HG03045 (cell line): ENCODE data around the gene EVI5L.
"Not testable (repeated sequence)": the region's sequence is repeated elsewhere in the genome, so short reads cannot be mapped to it uniquely, and the experiment has no call there.

Source experiments
- ATAC-seq: cut with Tn5 transposase; IDR thresholded peaks from one replicate; pipeline ENCODE4 v1.9.1; 2021; ENCODE audit warnings: mild to moderate bottlenecking, moderate library complexity; ENCODE audit not compliant: unreplicated experiment

EVI5L gene

DNA sequence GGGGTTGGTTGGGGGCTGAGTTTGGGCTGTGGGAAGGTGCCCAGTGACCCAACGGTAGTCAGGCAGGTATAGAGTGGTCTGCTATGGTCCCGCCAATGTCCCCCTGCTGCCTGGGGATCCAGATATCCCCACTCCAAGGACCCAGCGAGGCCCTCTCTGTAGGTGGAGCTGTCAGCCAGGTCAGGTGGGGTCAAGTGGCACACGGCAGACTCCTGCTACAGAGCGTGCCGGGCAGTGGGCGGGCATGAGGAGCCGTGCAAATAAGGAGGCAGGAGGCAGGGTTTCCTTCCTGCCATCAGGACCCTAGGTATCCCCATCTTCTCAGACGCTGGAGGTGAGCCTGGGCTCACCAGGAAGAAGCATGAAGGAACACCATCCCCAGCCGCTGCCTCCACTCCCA is 14.9 kb downstream of the EVI5L start:
- ATAC-seq = no peak

DNA sequence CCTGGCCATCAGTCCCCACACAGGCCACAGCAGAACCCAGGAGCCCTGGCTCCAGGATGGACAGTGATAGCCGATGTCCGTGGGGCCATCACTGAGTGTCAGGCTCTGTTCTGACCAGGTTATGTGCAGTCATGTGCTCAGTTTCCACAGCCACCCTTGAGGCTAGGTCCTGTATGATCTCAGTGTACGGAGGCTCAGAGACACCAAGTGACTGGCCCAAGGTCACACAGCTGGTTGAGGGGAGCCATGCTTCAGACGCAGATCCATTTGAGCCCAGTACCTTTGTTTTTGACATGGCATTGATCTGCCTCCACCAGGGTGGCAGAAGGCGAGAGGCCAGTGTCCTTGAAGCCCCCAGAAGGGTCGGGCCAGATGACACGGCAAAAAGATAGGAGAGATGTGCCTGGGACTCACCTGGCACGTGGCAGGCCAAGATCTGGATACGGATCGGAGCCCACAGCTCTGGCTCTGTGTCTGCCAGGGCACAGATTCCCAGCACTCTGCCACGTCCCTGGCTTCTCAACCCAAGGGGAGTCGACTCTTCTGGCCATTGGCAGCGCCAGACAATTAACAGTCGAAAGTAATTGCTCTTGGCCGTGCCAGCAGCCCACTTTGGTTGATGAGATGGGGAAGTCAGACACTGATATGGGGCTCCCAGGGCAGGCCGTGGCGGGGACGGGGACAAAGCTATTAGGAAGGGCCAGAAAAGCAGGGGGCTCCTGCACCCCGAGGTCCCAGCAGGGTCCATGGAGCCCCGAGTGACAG is 15.6 kb downstream of the EVI5L start:
- ATAC-seq = no peak

DNA sequence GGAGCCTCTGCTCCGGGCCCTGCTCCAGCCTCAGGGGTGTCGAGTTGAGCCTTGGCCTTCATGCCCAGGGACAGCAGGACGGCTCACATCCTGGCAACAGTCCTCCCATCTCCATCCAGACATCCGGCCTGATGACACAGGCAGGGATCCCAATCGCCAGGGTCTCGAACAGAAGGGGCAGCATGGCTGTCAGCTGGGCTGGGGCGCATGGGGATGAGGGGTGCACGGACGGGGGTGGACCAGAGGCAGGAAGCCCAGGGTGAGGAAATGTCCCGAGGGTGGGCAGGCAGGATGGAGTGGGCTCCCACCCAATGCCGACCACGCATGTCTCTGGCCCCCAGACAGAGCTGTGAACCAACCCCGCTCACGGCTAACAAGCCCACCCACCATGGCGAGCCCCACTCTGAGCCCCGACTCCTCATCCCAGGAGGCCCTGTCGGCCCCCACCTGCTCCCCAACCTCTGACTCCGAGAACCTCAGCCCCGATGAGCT is 16.2 kb downstream of the EVI5L start:
- ATAC-seq = no peak

DNA sequence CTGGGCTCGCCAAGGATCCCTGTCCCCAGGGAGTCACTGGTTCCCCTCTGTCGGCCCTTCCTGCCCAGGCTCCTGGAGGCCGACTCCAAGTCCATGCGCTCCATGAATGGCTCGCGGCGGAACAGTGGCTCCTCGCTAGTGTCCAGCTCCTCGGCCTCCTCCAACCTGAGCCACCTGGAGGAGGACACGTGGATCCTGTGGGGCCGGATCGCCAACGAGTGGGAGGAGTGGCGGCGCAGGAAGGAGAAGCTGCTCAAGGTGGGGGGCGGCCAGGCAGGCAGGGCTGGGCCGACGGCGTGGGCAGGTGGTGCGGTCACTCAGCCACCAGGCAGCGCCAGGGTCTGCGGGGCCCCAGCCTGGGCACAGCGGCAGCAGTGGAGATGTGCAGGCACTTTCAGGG is 17.6 kb downstream of the EVI5L start:
- ATAC-seq = no peak

DNA sequence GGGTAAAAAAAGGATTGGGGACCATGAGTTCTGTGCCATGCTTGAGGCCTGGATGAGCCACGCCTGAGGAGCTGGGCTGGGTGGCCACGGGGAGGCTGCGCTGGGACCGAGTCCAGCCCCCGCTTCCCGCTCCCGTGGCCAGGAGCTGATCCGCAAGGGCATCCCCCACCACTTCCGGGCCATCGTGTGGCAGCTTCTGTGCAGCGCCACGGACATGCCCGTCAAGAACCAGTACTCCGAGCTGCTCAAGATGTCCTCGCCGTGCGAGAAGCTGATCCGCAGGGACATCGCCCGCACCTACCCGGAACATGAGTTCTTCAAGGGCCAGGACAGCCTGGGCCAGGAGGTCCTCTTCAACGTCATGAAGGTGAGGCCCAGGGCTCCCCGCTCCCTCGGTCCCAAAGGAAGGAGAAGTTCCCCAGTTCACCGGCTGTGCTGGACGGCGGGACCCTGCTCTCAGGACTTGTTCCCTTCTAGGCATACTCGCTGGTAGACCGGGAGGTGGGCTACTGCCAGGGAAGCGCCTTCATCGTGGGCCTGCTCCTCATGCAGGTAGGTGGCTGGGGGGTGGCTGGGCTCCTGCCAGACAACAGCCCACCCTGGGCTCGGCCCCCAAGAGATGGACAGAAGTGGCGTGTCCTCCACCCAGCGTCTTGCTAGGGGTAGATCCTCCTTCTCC is 18.9 kb downstream of the EVI5L start:
- ATAC-seq = no peak

DNA sequence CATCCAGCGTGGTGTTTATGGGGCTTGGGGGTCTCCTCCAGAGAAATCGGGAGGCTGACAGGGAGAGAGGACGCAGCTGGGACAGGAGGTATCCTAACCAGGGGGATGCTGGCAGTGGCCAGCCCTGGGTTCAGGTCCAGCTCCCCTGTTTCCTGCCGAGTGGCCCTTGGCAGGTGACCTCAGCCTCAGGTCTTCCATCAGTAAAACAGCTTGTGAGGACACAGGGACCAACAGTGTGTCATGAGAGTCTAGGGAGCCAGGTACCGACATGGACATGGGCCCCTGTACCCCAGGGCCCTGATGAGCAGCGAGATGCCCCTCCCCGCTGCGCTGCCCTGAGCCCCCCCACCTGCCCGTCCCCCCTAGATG is 19.6 kb downstream of the EVI5L start:
- no peak for ATAC-seq

DNA sequence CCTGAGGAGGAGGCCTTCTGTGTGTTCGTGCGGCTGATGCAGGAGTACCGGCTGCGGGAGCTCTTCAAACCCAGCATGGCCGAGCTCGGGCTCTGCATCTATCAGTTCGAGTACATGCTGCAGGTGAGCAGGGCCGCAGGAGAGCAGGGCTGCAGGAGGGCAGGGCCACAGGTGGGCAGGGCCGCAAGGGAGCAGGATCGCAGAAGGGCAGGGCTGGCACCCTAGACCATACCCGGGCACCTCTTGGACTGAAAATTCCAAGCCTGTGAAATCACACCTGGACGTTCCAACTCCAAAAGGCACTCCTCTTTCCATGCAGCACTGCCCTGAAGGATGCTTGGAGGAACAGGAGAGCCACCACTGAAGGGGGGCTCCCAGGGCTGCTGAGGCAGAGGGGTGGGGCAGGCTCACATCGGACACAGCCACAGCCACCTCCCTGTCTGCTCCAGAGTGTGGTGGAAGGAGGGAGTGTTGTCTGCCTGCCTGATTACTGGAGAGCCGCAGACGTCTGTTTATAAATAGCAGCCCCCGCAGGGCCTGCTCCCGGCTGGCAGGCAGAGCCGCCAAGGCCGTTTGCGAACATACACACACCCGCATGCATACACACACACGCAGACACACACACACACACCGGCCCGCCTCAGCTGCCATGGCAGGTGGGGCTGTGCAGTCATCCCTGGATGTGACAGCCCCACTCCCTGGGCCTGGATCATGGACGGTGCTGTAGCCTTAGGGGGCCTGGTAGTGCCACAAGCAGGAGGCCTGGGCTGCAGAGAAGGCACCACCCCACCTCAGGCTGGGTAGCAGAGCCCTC is 20.2 kb downstream of the EVI5L start:
- ATAC-seq = no peak

DNA sequence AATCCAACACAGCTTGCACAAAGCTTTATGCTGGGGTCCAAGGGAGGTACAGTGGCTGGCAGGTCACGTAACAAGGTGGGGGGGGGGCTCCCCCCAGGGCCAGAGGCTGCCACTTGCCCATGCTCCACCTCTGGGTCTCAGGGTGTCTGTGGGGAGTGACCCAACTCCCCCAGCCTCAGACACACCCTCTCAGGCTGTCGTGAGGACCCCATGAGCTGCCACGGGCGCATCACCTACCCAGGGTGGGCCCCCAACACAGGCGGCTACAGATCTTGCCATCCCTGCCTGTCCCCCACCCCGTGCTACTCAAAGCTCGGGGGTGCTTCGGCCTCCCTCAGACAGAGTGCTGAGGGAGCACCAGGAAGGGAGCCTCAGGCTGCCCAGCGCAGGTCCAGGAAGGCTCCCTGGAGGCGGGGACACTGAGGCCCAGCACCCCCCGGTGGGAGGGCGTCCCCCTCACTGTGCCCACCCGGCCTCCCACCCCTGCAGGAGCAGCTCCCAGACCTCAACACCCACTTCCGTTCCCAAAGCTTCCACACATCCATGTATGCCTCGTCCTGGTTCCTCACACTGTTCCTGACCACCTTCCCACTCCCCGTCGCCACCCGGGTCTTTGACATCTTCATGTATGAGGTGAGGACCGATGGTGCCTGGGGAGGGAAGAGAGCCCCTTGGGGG is 21.1 kb downstream of the EVI5L start:
- ATAC-seq = no peak

DNA sequence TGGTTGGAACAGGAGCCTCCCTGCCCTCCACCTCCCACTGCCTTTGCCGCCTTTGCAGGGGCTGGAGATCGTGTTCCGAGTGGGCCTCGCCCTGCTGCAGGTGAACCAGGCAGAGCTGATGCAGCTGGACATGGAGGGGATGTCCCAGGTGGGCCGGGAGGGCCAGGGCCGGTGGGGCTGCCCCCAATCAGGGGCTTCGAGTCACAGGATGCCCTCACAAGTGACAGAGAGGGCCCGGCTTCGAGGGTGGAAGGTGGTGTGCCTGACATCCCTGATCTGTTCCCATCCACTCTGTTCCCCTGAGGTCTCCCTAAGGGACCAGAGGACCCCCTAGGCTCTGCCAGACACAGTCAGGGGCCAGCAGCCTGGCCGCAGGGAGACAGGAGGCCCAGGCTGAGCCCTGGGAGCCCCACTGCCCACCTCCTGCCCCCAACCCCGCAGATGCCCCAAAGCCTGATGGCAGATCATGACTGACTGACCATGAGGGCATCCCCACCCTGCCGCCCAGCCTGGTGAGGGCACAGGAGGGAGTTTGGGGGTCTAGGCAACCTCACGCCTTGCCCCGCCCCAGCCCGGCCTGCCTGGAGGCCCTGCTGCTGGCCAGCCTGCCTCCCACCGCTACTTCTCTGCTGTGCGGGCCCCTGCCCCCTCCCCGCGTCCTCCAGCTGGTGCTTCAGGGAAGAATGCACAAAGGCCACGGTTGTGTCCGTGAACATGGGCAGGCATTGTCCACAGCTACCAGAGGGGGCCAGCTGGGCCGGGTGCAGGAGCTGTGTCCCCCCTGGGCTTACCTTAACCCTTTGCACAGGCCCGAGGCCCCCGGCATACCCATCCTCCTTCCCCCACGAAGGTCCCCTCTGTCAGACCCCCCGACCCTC is 21.8 kb downstream of the EVI5L start:
- no peak for ATAC-seq

DNA sequence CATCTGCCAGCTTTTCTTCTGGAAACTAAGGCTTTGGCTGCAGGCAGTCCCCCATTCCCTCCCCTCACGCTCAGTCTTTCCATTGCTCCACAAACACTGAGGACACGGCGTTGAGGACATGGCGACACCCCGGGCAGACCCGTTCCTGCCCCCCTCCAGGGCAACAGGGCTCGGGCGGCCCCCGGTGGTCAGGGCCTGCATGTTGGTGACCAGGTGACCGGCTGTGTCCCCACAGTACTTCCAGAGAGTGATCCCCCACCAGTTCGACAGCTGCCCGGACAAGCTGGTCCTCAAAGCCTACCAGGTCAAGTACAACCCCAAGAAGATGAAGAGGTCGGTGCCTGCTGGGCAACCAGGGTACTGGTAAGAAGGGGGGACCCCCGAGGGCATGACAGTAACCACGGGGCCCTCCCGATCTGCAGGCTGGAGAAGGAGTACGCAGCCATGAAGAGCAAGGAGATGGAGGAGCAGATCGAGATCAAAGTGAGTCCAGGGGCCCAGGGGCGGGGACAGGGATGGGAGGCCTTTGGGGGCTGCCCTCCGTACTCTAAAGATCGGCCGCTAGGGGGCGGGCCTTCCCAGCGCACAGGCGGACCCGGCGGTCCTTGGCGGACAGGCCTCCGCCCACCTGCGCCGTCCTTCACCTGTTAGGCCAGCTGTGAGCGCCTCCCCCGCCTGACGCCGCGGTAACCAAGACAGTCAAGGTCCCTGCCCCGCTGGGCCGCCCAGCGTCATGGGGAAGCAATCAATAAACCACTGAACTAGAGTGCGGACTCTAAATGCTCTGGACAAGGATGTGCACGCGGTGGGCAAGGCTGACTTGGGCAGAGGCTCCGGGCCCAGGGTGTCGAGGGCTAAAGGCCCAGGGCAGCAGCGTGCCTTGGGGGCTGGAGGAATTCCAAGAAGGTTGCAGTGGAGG is 23.1 kb downstream of the EVI5L start:
- no peak for ATAC-seq

DNA sequence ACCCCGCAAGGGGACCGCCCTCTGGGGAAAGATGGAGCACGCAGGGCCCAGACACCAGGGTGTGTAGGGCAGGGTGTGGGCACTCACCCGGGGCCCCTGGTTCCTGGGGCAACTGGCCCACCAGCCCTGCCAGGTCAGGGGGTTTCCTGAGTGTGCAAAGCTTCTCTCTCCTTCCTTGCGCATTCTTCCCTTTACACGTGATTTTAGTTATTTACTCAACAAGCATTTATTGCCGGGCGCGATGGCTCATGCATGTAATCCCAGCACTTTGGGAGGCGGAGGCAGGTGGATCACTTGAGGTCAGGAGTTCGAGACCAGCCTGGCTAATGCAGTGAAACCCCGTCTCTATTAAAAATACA is 23.7 kb downstream of the EVI5L start:
- no peak for ATAC-seq

DNA sequence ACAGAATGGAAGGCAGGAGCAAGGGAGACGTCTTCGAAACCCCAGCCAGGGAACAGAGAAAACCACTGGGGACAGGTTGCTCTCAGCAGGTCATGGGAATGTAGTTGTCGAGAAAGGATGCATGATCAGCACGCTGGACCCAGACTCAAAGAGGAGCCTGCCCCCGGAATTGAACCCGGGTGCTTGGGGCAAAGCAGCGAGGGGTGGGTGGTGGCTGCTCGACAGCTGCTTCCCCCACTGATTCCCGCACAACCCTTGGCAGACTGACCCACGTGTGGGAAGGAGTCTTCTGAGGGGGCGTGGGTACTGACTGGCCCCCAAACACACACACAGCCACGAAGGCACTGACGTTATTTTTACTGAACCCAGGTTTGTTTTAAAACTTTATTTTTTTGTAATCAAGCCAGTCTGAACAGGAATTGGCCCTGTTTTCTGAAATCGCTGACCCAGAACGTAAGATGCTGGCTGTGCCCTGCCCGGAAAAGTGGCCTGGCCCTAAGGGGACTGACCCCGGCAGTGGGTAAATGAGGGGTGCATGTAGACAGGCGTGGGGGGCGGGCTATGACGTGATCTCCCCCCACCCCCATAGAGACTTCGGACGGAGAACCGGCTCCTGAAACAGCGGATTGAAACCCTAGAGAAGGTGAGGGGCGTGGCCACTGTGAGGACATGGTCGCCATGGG is 25.5 kb downstream of the EVI5L start:
- no peak for ATAC-seq

DNA sequence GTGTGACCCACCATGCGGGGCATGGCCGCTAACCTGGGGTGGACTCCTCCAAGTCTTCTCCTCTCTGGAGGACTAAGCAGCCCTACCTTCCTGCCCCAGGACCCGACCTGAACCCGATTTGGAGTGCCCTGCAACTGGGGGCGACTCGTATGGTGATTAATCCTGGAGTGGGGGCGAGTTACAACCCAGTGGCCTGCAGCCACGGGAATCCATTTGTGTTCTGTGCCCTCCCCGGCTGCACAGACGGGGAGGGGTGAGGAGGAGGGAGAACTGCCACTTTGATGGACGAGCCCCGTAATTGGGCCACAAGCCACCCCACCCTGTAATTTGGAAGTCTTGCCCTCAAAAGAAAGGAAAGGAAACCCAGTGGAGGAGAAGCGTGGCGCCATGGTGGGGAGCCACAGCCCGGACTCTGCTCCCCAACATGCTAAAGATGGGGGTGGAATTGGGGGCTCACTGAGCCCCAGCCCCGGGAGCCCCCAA is 26.1 kb downstream of the EVI5L start:
- ATAC-seq = no peak

DNA sequence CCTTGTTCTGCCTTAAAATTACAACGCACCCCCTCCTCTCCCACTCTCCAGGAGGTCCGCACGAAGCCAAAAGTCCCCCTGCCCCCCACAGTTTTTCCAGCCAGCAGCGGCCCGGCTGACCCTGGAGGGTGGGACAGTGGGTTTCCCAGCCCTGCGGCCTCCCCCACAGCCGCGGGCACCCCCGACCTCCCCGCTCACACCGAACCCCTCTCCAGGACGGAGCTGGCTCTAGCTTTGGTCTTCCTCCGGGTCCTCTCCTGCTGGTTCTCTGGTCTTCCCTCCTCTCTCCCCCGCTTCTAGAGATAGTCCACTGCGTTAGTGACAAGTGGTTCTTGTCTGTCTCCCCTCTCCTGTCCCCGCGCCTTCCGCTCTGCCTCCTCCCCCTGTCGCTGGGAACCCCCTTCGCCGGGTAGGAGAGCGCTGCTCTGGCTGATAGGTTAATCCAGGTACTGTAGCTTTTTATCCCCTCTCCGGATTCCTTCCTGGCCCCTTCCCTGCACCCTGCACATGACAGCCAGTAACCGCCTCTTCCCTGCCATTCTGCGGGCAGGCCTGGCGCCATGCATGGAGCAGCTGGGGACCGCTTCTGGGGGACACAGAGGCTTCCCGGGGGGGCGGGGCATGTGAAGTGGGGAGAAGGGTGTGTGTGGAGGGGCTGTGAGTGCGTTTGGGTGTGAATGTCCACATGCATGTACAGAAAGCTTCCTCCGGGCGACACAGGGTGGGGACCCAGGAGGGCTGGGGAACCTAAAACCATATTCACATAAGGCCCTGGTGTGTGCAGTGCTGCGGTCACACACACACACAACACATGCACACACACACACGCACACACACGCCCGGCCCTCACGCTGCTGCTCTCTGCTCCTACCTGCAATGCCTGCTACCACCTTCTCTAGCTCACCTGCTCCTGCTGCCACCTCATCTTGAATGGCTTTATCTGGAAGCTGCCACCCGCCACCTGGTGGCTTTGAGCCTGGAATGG is 27.0 kb downstream of the EVI5L start:
- no peak for ATAC-seq

DNA sequence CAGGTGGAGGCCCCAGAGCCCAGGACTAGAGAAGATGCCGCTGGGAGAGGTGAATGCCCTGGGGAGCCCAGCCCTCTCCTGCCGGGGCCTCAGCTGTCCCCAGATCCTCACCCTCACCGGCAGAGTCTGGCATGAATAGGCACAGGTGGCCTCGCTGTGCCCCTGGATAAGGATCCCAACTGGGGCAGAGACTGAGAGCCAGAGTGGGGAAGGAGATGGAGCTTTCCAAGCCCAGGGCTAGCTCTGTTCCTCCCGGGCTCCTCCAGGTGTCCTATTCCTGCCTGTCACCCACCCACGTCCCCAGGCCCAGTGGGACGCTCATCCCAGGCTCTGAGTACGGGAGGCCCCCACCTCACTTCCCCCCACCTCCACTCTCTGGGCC is 27.7 kb downstream of the EVI5L start:
- ATAC-seq = no peak

DNA sequence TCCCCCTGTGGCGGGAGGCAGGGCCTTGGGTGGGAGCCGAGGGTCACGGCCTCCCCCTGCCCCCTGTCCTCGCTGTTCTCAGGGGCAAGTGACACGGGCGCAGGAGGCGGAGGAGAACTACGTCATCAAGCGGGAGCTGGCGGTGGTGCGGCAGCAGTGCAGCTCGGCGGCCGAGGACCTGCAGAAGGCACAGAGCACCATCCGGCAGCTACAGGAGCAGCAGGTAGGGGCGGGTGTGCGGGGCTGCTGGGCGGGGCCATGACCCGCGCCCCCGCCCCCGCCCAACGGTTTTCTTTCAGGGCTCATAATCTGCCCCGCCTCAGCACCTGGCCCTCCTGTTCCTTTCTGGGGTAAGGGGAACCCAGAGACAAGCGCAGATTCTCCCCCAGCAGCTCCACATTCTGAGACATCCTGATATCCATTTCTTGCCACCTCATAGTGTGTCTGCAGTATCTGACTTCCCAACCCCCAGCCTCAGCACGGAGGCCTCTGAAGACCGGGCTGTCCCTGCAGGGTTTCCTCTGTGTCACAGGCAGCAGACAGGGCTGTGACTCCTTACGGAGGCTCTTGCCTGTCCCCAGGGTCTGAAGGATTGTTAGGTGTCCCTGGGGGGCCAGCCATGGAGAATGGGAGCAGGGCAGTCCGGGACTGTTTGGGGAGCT is 28.2 kb downstream of the EVI5L start:
- no peak for ATAC-seq

DNA sequence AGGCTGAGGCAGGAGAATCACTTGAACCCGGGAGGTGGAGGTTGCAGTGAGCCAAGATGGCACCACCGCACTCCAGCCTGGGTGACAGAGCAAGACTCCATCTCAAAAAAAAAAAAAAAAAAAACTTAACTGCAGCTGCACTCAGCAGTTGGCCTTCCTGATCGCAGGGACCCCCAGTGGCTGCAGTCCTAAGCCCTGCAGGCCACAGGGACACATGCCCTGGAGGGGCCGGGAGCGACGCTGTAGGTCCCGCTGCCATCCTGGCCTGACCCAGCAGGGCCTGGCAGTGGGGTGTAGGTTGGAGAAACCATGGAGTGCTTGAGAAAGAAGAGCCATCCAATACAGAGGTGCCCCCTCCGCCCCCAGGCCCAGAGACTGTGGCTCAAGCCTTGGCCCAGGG is 29.1 kb downstream of the EVI5L start:
- ATAC-seq = not testable (repeated sequence)
